ENCODE results near the gene C12orf50.

- TF ChIP-seq CTCF (IDR thresholded peaks at IDR 0.05) (no peak), POLR2A (IDR thresholded peaks at IDR 0.05) (no peak)
Observed at GRCh38 chr12:88035907-88036289, 6.7 kb upstream of the C12orf50 start.

All from thyroid gland (tissue), 4 donors.